ENCODE data around the gene TXNRD2. TPM values are rescaled to one million over a fixed set of nuclear protein-coding genes. Genes with fewer than 3 reads are reported as not detected.

The TXNRD2 gene
- total and polyA plus RNA-seq, 10 of the 15 experiments (the other 5 are each of a cell fraction or from before 2014, with no cell fraction given), result 1.6 to 26.0 (median 13.9) TPM

GRCh38 chr22:19909350-19910179 lies 32.1 kb downstream of the TXNRD2 start (continued):
- TF ChIP-seq MLLT1 (IDR thresholded peaks at IDR 0.05), result 0 out of 2 replicates have a peak, but pooled peaks have one; percentile 34
- TF ChIP-seq HDGF (IDR thresholded peaks at IDR 0.05), result 0 out of 2 replicates have a peak, but pooled peaks have one; percentile 48
- TF ChIP-seq POLR2AphosphoS2 (IDR thresholded peaks at IDR 0.05; ENCODE audit: low read depth, low read length), result no peak
- no peak for TF ChIP-seq ATF2 (IDR thresholded peaks at IDR 0.05; ENCODE audit: low read length)
- no peak for TF ChIP-seq IRF5 (IDR thresholded peaks at IDR 0.05; ENCODE audit: borderline replicate concordance)
- no peak for TF ChIP-seq EED (IDR thresholded peaks at IDR 0.05; ENCODE audit: low read depth)
- no peak for TF ChIP-seq RELA (IDR thresholded peaks at IDR 0.05; ENCODE audit: borderline replicate concordance, partially characterized antibody)
- TF ChIP-seq NR2F1 (conservative IDR thresholded peaks at IDR 0.05), result peak; percentile 88
- TF ChIP-seq E2F8 (IDR thresholded peaks at IDR 0.05; ENCODE audit: low read depth, partially characterized antibody), result no peak
- TF ChIP-seq NBN (IDR thresholded peaks at IDR 0.05), result peak; percentile 82; the same call in 1 of the 2 replicates
- no peak for TF ChIP-seq NFXL1 (IDR thresholded peaks at IDR 0.05; ENCODE audit: borderline replicate concordance)
- no peak for TF ChIP-seq HDAC6 (IDR thresholded peaks at IDR 0.05; ENCODE audit: unreplicated experiment)
- TF ChIP-seq BMI1 (IDR thresholded peaks at IDR 0.05; ENCODE audit: borderline replicate concordance), result no peak
- TF ChIP-seq POLR2A (IDR thresholded peaks at IDR 0.05; ENCODE audit: low read depth, low read length), result no peak
- no peak for TF ChIP-seq POLR2AphosphoS5 (IDR thresholded peaks at IDR 0.05; ENCODE audit: low read length)
- no peak for TF ChIP-seq MEF2B (IDR thresholded peaks at IDR 0.05; ENCODE audit: partially characterized antibody, poor library complexity, severe bottlenecking)
- TF ChIP-seq DPF2 (IDR thresholded peaks at IDR 0.05), result no peak
- no peak for TF ChIP-seq SMAD5 (IDR thresholded peaks at IDR 0.05; ENCODE audit: low read depth)
- TF ChIP-seq ZNF217 (IDR thresholded peaks at IDR 0.05), result no peak
- peak; percentile 98 for TF ChIP-seq SMC3 (IDR thresholded peaks at IDR 0.05; ENCODE audit: borderline replicate concordance, low read length)
- no peak for TF ChIP-seq MXI1 (IDR thresholded peaks at IDR 0.05; ENCODE audit: low read depth, low read length)
